ENCODE results near the gene RET.

- TF ChIP-seq, protein P1, sequence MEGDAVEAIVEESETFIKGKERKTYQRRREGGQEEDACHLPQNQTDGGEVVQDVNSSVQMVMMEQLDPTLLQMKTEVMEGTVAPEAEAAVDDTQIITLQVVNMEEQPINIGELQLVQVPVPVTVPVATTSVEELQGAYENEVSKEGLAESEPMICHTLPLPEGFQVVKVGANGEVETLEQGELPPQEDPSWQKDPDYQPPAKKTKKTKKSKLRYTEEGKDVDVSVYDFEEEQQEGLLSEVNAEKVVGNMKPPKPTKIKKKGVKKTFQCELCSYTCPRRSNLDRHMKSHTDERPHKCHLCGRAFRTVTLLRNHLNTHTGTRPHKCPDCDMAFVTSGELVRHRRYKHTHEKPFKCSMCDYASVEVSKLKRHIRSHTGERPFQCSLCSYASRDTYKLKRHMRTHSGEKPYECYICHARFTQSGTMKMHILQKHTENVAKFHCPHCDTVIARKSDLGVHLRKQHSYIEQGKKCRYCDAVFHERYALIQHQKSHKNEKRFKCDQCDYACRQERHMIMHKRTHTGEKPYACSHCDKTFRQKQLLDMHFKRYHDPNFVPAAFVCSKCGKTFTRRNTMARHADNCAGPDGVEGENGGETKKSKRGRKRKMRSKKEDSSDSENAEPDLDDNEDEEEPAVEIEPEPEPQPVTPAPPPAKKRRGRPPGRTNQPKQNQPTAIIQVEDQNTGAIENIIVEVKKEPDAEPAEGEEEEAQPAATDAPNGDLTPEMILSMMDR (IDR thresholded peaks at IDR 0.05), result no peak
- no peak for TF ChIP-seq POLR2A (IDR thresholded peaks at IDR 0.05)
These were observed 15.5 kb upstream of the RET start for GRCh38 chr10:43061331-43061730.

Measured in right lobe of liver (tissue), 4 donors.